Measurements from ENCODE around the gene TUBGCP3. TPM values are rescaled to one million over a fixed set of nuclear protein-coding genes. Genes with fewer than 3 reads are reported as not detected.
A peak's percentile ranks its signal among the peaks of the same experiment; 100 is the strongest.
"Not testable (repeated sequence)": the region's sequence is repeated elsewhere in the genome, so short reads cannot be mapped to it uniquely, and the experiment has no call there.

TUBGCP3 gene
- total RNA-seq = 10 to 100 TPM; 53.0 to 69.7 TPM

- H3K27me3 Mint-ChIP-seq = peaks cover 3% of the 10 kb centered on the region
- CTCF ChIA-PET = interaction anchor here (0.7 to 2.4 kb wide), 3 partner anchors 12 to 19 kb away, joined by 3 to 17 read pairs (median 4); no protein-coding TSS in a partner anchor
- H3K9me3 Mint-ChIP-seq (ENCODE audit: low read depth) = no peaks in the 10 kb centered on the region
- H3K4me1 Mint-ChIP-seq = peaks cover 28% of the 10 kb centered on the region
- DNase-seq = peak; percentile 82
- peak within 1 kb of the TSS; percentile 90 for H3K27ac Mint-ChIP-seq
- H3K4me3 Mint-ChIP-seq = peak within 1 kb of the TSS; percentile 88
- H3K36me3 Mint-ChIP-seq = peaks cover 9% of the 10 kb centered on the region
- ATAC-seq = peak; percentile 89
Observed at GRCh38 chr13:112587764-112588489, at the start of gene TUBGCP3. TUBGCP3 (minus strand) TSS chr13:112588153; CDS start chr13:112587980, 173 bp downstream.

- Mint-ChIP-seq H3K27me3 (peaks cover 35% of the 10 kb centered on the region), H3K4me1 (peaks cover 1% of the 10 kb centered on the region), H3K9me3 (ENCODE audit: low read depth) (no peaks in the 10 kb centered on the region), H3K36me3 (no peaks in the 10 kb centered on the region), H3K4me3 (no peak overlapping the region), H3K27ac (no peak overlapping the region)
- DNase-seq (no peak), ATAC-seq (no peak)
- CTCF ChIA-PET = no interaction called here
Observed at GRCh38 chr13:112637017-112637801, 49.3 kb upstream of the TUBGCP3 start.

GRCh38 chr13:112636401-112636975, 48.5 kb upstream of the TUBGCP3 start:
- CTCF ChIA-PET = no interaction called here
- Mint-ChIP-seq H3K4me1 (peaks cover 1% of the 10 kb centered on the region), H3K36me3 (no peaks in the 10 kb centered on the region), H3K9me3 (ENCODE audit: low read depth) (no peaks in the 10 kb centered on the region), H3K27me3 (peaks cover 34% of the 10 kb centered on the region), H3K4me3 (no peak overlapping the region), H3K27ac (no peak overlapping the region)
- ATAC-seq (no peak), DNase-seq (no peak)

GRCh38 chr13:112635323-112635722, 47.4 kb upstream of the TUBGCP3 start:
- Mint-ChIP-seq H3K4me1 (peaks cover under 1% of the 10 kb centered on the region), H3K4me3 (no peak overlapping the region), H3K36me3 (no peaks in the 10 kb centered on the region), H3K27me3 (peaks cover 30% of the 10 kb centered on the region), H3K9me3 (ENCODE audit: low read depth) (no peaks in the 10 kb centered on the region), H3K27ac (no peak overlapping the region)
- CTCF ChIA-PET = no interaction called here
- ATAC-seq (no peak), DNase-seq (no peak)

- peaks cover 20% of the 10 kb centered on the region for H3K27me3 Mint-ChIP-seq
- H3K4me3 Mint-ChIP-seq = no peak overlapping the region
- H3K36me3 Mint-ChIP-seq = no peaks in the 10 kb centered on the region
- CTCF ChIA-PET = no interaction called here
- DNase-seq (no peak), ATAC-seq (no peak)
- H3K27ac Mint-ChIP-seq = no peak overlapping the region
- no peaks in the 10 kb centered on the region for H3K9me3 Mint-ChIP-seq (ENCODE audit: low read depth)
- H3K4me1 Mint-ChIP-seq = no peaks in the 10 kb centered on the region
Observed at GRCh38 chr13:112634102-112634501, 46.1 kb upstream of the TUBGCP3 start.

GRCh38 chr13:112630226-112630625, 42.3 kb upstream of the TUBGCP3 start:
- H3K4me3 Mint-ChIP-seq; H3K27me3 Mint-ChIP-seq; CTCF ChIA-PET; ATAC-seq; DNase-seq; H3K9me3 Mint-ChIP-seq (ENCODE audit: low read depth); H3K27ac Mint-ChIP-seq; H3K36me3 Mint-ChIP-seq; H3K4me1 Mint-ChIP-seq: not testable (repeated sequence)

- no peak overlapping the region for H3K27ac Mint-ChIP-seq
- DNase-seq = no peak
- H3K36me3 Mint-ChIP-seq = no peaks in the 10 kb centered on the region
- no peaks in the 10 kb centered on the region for H3K4me1 Mint-ChIP-seq
- ATAC-seq = no peak
- no peak overlapping the region for H3K4me3 Mint-ChIP-seq
- CTCF ChIA-PET = no interaction called here
- peaks cover 9% of the 10 kb centered on the region for H3K27me3 Mint-ChIP-seq
- H3K9me3 Mint-ChIP-seq (ENCODE audit: low read depth) = no peaks in the 10 kb centered on the region
Observed at GRCh38 chr13:112629161-112629560, 41.2 kb upstream of the TUBGCP3 start.

- H3K27ac Mint-ChIP-seq; H3K9me3 Mint-ChIP-seq (ENCODE audit: low read depth); H3K4me1 Mint-ChIP-seq; CTCF ChIA-PET; H3K27me3 Mint-ChIP-seq; DNase-seq; H3K4me3 Mint-ChIP-seq; H3K36me3 Mint-ChIP-seq; ATAC-seq: not testable (repeated sequence)
Observed at GRCh38 chr13:112627613-112628012, 39.7 kb upstream of the TUBGCP3 start.

GRCh38 chr13:112627161-112627560, 39.2 kb upstream of the TUBGCP3 start:
- ATAC-seq = no peak
- Mint-ChIP-seq H3K27me3 (peaks cover 13% of the 10 kb centered on the region), H3K4me3 (no peak overlapping the region), H3K9me3 (ENCODE audit: low read depth) (no peaks in the 10 kb centered on the region), H3K4me1 (no peaks in the 10 kb centered on the region), H3K27ac (no peak overlapping the region), H3K36me3 (no peaks in the 10 kb centered on the region)
- DNase-seq = no peak
- CTCF ChIA-PET = no interaction called here

- Mint-ChIP-seq H3K36me3 (no peaks in the 10 kb centered on the region), H3K4me1 (no peaks in the 10 kb centered on the region), H3K27me3 (peaks cover 13% of the 10 kb centered on the region), H3K4me3 (no peak overlapping the region), H3K27ac (no peak overlapping the region), H3K9me3 (ENCODE audit: low read depth) (no peaks in the 10 kb centered on the region)
- CTCF ChIA-PET = no interaction called here
- DNase-seq (no peak), ATAC-seq (no peak)
Observed at GRCh38 chr13:112626761-112627160, 38.8 kb upstream of the TUBGCP3 start.

GRCh38 chr13:112626124-112626523, 38.2 kb upstream of the TUBGCP3 start:
- Mint-ChIP-seq H3K36me3 (no peaks in the 10 kb centered on the region), H3K4me1 (no peaks in the 10 kb centered on the region), H3K4me3 (no peak overlapping the region), H3K27ac (no peak overlapping the region), H3K27me3 (peaks cover 12% of the 10 kb centered on the region), H3K9me3 (ENCODE audit: low read depth) (no peaks in the 10 kb centered on the region)
- DNase-seq (no peak), ATAC-seq (no peak)
- CTCF ChIA-PET = no interaction called here

- Mint-ChIP-seq H3K4me3 (no peak overlapping the region), H3K9me3 (ENCODE audit: low read depth) (no peaks in the 10 kb centered on the region), H3K4me1 (no peaks in the 10 kb centered on the region), H3K36me3 (no peaks in the 10 kb centered on the region), H3K27me3 (peaks cover 12% of the 10 kb centered on the region), H3K27ac (no peak overlapping the region)
- DNase-seq = no peak
- CTCF ChIA-PET = no interaction called here
- no peak for ATAC-seq
Observed at GRCh38 chr13:112625698-112626097, 37.7 kb upstream of the TUBGCP3 start.

GRCh38 chr13:112624602-112625430, 36.9 kb upstream of the TUBGCP3 start:
- no peak for ATAC-seq
- H3K4me1 Mint-ChIP-seq = no peaks in the 10 kb centered on the region
- no peak overlapping the region for H3K27ac Mint-ChIP-seq
- H3K9me3 Mint-ChIP-seq (ENCODE audit: low read depth) = no peaks in the 10 kb centered on the region
- peaks cover 12% of the 10 kb centered on the region for H3K27me3 Mint-ChIP-seq
- CTCF ChIA-PET = no interaction called here
- H3K4me3 Mint-ChIP-seq = no peak overlapping the region
- no peaks in the 10 kb centered on the region for H3K36me3 Mint-ChIP-seq
- no peak for DNase-seq

All from activated CD8-positive, alpha-beta memory T cell treated with anti-CD3 and anti-CD28 coated beads, Interleukin-2, amount 10 ng/mL, durations not matched to agents 7 days and 5 days (primary cell).